ENCODE data around the gene ZBP1.
"Not testable (repeated sequence)": the region's sequence is repeated elsewhere in the genome, so short reads cannot be mapped to it uniquely, and the experiment has no call there.

The ZBP1 gene

DNA sequence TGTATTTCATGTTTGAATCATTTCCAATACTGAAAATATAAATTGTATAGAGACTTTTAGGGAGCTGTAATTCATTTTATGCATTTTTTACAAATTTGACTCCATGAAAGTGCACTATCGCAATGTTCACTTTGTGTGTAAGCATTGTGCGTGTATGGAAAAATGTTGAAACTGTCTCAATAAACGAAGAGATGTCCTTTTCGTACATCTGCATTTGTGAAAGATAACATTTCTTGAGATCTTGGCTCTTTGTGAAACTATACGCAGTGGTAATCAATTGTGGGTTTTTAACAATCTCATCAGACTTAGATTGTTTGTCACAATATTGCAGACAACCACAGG, 18.6 kb upstream of the ZBP1 start:
- DNase-seq = no peak

DNA sequence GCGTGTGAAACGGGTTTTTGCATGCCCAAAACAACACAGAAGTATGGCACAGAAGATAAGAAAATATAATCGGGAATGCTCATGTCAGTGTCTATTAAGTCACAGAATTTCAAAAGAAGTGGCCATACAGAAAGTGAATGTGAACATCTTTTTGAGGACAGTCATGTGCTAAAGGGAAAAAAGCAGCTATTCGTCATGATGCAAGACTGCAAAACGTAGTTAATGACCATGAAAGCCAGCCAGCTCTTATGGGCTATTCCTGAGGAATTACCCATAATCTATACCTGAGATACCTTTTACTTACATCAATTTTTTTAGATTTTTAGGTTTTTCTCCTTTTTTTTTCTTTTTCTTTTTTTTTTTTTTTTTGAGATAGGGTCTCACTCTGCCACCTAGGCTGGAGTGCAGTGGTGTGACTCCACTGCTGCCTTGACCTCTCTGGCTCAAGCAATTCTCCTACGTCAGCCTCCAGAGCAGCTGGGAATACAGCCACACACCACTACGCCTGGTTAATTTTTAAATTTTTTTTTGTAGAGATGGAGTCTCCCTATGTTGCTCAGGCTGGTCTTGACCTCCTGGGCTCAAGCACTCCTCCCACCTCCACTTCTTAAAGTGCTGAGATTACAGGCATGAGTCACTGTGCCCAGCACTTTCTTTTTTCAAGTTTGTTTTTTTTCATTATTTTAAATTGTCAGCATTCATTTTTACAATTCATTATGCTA, 18.1 kb upstream of the ZBP1 start:
- DNase-seq = no peak

DNA sequence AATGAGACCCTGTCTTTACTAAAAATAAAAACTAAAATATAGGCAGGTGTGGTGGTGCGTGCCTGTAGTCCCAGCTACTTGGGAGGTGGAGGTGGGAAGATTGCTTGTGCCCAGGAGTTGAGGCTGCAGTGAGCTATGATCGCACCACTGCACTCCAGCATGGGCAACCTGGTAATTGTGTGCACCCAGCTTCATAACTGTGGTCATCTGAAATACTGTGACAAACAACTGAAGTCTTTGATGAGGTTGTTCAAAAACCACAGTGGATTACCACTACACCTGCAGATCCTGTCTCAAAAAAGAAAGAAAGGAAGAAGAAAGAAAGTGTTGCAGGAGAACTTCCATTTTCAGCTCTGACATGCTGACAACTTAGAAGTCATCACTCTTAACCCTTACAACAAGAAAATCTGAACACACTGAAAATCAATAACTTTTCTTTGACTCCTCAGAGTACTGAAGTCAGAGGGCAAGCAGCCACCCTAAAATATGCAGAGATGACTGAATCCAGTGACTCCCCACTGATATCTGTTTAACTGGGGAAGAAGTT, 13.8 kb upstream of the ZBP1 start:
- DNase-seq = no peak

DNA sequence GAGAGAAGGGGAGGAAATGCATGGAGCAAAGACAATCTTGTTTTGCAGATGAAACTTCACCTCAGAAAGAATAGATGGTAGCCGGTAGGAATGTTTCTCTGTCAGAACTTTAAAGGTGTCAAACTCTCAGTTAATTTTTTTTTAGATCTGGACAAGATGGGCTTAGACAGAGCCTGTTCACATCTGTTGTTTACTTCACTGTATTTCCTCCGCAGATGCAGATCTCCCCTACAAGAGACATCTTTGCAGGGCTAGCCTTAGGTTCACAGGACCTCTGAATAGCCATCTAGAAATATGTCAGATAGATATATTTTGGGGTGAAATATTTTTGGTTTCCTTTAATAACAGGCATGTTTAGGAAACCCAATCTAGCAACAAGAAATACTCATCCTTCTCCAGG, 12.1 kb upstream of the ZBP1 start:
- DNase-seq = no peak

DNA sequence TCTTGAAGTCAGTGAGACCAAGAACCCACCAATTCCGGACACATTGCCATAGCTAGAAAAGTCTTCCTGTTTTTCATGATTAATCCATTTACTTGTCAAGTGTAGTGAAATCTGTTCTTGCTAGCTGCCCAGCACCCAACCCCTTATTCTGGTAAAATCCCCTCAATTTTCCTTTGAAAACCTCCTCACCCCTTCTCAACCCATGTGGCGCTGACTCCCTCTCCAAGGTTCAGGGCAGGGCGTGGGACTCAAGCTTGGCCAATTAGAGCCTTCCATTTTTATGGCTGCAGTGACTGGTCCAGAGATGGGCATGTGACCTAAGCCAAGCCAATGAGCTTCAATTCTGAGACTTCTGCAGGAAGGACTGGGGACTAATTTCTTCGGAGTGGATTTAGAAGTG, 9.8 kb upstream of the ZBP1 start:
- DNase-seq = no peak

DNA sequence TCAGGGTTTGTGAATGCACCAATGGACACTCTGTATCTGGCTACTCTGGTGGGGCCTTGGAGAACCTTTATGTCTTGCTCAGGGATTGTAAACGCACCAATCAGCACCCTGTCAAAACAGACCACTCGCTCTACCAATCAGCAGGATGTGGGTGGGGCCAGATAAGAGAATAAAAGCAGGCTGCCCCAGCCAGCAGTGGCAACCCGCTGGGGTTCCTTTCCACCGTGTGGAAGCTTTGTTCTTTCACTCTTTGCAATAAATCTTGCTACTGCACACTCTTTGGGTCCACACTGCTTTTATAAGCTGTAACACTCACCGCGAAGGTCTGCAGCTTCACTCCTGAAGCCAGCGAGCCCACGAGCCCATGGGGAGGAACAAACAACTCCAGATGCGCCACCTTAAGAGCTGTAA, 9.3 kb upstream of the ZBP1 start:
- DNase-seq = not testable (repeated sequence)

DNA sequence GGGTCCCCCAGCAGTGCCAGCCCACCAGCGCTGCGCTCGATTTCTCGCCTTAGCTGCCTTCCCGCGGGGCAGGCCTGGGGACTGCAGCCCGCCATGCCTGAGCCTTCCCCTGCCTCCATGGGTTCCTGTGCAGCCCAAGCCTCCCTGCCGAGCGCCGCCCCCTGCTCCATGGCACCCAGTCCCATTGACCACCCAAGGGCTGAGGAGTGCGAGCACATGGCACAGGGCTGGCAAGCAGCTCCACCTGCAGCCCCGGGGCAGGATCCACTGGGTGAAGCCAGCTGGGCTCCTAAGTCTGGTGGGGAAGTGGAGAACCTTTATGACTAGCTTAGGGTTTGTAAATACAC, 8.7 kb upstream of the ZBP1 start:
- not testable (repeated sequence) for DNase-seq

DNA sequence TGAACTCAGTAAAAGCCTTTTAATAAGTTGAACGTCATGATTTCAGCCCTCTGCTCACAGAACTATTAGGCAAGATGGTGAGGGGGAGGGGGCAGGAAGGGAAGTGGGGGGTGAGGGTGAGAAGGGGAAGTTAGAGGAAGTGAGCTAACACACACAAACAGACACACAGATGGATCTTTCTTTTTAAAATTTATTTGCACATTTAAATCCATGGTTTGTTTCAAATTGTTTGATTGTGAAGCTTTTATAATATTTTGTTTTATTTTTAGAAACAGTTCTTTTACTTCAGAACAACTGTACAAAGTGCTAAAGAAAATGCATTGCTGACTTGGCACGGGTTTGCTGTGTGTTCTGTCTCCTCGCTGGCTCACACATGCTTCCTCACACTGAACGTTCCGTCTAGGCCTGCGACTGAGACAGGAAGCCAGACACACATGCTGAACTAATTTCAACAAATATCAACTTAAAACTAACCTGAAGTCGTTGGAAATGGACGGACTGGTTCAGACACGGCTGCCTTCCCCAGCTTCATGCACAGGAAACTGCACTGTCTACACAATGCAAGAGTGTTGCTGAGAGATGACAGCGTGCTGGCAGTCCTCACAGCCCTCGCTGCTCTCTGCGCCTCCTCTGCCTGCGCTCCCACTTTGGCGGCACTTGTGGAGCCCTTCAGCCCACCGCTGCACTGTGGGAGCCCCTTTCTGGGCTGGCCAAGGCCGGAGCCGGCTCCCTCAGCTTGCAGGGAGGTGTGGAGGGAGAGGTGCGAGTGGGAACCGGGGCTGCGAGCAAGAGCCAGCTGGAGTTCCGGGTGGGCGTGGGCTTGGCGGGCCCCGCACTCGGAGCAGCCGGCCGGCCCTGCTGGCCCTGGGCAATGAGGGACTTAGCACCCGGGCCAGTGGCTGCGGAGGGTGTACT, 8.1 kb upstream of the ZBP1 start:
- no peak for DNase-seq

DNA sequence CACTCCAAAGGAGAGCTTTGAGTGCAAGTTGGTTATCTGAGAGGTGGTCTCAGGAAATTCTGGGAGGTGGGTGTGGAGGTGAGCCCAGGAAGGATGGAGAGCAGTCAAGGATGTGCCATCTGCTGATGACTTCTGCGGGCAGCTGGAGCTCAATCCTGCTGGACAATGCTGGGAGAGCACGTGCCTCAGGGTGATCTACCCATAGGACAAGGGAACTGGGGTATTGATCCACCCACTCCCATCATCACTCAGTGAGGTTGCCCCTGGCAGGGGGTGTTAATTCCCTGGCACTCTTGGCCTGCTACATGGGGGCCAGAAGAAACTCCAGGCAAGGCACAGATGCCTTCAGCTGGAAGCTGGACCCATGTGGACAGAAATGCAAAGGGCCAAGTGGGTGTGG, 7.1 kb upstream of the ZBP1 start:
- no peak for DNase-seq

DNA sequence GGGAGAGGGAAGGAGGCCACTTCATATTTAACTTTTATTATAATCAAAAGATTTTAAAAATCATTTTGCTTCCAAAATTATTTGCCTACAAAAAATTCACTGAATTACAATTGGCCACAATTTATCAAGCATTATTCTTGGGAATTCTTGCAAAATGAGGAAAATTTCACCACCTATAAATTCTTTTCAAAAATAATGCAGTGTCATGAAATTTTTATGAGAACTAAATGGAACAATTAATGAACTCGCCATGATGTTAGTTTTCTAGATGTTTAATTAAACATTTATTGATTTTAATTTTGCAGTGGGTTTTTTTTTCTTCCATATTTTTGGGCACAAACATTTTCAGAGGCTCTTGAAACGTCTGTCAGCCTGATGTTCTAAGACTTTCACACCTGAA, 5.8 kb upstream of the ZBP1 start:
- DNase-seq = no peak

DNA sequence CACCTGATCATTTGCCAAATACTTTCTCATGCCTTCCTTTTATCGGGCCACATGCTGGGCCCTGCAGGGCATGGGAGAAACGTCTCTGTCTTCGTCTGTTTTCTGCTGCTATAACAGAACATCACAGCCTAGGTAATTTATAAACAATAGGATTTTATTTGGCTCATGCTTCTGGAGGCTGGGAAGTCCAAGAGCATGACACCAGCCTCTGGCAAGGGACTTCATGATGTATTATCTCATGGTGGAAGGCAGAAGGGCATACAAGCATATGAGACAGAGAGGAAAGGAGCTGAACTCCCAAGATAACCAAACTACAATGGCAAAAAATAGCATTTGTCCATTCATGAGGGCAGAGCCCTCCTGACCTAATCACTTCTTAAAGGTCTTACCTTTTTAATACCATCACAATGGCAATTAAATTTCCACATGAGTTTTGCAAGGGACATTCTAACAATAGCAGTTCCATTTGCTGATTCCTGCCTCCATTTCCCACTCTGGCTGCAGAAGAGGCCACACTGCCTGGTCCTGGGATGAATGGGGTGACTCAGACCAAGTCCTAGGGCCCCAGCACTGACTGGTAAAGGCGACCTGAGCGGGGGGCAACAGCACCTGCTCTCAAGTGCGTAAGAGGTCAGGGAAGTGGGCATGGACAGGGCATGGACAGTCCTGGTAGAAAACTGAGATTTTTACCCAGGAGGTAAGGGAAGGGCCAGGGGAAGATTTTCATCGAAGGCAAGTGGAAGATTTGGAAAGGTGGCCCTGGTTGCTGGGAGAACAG, 5.1 kb upstream of the ZBP1 start:
- no peak for DNase-seq

DNA sequence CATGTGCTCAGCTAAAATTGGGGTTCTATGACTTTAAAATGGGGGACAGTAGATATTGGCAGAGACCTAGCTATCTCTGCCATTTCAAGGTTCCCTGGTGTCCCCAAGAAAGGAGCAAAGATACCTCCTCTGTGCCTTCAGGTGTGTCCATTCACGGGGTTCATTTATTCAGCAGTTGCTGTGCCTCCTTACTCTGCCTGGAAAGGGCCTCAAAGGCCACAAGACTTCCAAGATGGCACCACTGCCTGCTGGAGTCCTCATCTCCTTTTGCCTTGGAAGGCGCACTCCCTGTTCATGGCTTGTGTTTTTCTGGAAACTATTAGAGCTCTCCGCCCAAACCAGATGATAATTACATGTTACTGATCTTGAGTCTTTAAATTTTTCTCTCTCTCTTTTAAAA, 3.9 kb upstream of the ZBP1 start:
- no peak for DNase-seq

DNA sequence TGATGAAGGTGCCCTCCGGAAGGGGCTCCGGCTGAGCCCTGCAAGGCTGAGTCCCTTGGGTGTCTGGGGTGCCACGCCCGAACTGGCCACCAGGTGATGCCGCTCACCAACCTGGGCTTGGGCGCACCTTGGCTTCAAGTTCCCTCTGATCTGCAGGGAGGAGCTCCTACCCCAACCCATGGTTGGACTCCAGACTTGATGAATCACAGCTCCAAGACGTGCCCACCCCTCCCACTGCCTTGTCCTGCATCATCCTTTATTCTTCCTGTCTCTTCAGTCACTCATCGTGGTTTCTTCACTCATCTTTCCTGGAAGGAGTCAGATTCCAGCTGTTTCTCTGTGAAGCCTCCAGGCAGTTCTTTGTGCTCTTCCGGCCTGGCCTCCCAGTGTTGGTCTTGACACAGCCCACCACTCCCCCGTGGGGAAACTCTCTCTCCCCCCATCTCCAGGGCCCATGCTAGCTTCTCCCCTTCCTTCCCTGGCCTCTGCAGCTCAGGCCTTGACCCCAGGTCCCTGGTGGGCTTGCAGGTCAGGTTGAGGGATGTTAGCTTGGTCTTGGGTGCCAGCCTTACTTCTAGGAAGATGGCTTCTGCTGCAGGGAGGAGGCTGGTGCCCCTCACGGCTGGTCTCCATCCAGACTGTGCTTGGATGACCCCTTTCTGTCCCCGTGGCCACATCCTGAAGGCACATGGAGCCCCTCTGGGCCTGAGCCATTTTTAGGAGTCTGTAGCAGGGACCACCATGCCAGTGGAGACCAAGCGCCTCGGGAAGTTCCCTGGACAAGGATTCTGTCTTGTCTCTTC, 2.6 kb upstream of the ZBP1 start:
- peak; percentile 1 for DNase-seq

DNA sequence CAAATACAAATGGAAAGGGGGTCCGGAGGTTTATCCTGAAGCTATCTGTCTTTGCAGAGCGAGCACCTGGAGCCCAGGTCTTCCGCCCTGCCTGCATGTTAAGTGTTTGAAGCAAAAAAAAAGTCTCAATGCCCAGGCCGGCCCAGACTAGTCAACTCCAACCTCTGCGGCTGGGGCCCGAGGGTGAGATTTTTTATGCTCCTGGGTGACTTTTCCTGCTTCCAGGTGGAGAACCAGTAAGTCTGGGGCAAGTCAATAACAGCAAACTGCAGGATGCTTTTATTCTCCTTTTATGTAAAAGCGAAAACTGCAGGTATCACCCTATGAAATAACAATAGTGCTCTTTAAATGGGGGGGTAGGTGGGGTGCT, 2.0 kb upstream of the ZBP1 start:
- DNase-seq = no peak

DNA sequence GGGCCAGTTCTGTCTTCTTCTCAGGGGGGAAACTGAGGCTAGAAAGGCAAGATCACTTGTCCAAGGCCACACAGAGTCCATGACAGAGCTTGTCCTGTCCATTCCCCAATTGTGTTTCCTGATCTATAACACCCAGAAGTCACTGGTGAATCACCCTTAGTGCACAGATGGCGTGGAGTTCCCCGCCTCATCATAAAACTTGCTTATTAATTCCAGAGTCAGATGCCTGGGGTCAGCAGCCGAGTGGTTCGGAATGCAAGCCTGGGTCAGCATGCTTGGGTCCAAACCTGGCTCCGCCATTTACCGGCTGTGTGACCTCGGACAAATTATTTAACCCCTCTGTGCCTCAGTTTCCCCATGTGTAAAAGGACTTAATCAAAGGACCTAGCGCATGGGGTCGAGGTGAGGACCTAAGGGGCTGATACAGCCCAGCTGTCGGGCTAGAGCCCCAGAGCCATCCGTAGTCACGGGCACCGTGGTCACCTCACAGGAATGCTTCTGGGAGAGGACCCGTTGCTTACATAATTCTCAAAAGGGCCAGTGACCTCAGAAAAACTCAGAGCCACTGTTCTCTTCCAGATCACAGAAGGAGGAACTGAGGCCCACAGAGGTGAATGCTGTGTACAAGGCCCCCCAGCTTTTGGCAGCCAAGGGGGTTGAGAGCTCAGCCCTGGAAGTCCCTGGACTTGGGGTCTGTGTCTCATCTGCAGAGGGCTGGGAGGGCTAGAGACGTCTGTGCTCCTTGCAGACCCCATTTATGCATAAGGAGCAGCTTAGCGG, 1.4 kb upstream of the ZBP1 start:
- DNase-seq = no peak

DNA sequence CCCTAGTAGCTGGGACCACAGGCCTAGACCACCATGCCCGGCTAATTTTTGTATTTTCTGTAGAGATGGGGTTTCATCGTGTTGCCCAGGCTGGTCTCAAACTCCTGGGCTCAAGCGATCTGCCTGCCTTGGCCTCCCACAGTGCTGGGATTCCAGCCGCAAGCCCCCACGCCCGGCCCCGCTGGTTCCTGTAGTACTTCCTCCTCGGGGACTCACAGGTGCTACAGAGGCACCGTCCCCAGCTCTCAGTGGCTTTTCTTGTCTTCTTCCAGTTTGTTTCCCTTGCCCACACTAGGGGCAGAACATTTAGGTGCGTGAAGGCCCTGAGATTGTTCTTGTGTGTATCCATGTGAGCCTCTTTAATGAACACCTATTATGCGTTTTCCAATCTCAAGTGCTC, 773 bp upstream of the ZBP1 start:
- no peak for DNase-seq

DNA sequence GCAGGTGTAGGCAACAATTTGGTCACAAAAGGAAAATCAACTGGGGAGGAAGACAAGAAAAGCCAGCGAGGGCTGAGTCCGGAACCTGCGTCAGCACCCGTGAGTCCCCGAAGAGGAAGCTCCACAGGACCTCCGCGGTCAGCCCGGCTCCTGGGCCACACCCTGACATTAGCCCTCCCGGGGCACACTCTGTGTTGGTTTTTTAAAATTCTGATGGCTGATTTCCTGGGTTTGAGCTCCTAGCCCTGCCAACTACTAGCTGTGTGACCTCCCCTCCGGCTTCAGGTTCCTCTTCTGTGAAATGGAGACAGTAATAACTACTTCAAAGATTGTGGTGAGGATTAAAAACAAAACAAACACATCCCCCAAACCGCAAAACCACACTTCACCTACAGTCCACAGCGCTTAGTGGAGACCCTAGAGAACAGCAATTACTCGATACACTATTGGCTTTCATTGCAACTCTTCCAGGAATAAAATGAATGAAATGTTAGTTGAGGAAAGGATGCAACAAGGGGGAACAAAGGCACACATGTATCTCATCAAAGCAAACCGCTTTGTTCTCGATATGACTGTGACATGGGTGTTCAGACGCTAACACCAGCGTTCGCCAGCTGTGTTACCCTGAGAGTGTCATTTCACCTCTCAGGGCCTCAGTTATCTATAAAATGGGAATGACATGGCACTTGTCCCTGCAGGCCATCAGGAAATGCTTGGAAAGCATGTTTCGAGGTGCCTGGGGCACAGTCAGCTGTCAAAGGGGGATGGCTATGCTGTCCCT, 985 bp downstream of the ZBP1 start:
- no peak for DNase-seq

DNA sequence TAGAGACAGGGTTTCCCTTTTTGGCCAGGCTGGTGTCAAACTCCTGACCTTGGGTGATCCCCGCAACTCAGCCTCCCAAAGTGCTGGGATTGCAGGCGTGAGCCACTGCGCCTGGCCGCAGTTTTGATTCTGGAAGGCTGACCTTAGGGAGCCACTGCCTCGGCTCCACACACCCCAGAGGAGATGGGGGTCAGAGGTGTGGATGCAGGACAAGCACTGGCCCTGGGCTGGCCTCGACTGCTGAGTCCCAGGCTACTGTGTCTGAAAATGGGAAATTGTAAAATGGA, 1.5 kb downstream of the ZBP1 start:
- DNase-seq = no peak

DNA sequence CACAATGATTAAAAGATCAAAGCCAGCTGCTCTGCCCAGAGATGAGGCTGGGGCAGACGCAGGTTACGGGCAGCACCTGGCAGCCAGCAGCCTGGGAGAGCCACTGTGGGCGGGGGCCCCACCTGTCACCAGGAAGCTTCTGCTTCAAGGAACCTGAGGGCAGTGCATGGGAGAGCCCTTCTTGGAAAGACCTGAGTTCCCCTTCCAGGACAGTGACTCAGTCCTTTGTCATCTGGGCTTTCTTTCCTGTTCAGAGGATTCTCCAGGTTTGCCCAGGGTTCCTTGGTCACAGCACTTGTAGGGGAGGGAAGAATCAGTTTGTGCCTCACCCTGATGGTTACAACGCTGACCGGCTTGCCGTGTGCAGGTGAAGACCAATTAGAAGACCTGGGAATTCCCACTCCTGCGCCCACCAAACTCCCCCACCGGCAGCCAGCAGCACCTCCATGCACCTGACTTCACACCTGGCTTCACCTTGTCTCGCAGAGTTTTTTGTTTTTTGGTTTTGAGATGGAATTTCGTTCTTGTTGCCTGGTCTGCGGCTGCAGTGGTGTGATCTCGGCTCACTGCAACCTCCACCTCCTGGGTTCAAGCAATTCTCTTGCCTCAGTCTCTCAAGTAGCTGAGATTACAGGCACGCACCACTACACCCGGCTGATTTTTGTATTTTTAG, 2.0 kb downstream of the ZBP1 start:
- no peak for DNase-seq

DNA sequence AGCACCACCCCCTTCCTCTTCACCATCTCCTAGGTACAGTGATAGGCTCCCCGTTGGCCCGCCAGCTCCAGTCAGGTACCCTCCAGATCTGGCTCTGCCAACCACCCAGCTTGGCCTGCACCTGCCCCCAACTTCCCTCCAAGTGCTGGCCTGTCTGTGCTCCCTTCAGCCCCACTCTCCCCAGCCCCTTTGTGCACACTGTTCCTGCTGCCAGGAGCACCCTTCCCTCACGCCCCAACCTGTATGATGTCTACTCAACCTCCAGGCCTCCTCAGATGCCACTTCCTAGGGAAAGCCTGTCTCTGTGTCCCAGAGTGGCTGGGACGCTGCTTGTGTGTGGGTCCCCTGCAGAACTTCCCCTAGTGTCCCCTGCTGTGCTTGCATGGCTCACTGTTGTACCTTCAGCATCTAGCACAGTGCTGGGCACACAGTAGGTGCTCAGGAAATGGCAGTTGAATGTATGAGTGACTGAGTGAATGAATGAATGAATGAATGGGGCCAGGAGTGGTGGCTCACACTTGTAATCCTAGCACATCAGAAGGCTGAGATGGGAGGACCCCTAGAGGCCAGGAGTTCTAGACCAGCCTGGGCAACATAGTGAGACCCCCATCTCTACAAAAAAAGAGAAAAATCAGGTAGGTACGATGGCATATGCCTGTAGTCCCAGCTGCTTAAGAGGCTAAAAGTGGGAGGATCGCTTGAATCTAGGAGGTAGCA, 3.0 kb downstream of the ZBP1 start:
- no peak for DNase-seq
